Epithelial cell of esophagus (primary cell): ENCODE measurements around the gene NTM.

Experiments used
- DNase-seq: peaks from one replicate; pipeline ENCODE4 v3.0.0; 2010; ENCODE audit warnings: low read depth
- H3K4me3 ChIP-seq: 2 replicates; pipeline ENCODE4 v1.5.1; 2011; ENCODE audit warnings: mild to moderate bottlenecking, low read length, control low read depth
- CTCF ChIP-seq: IDR thresholded peaks from 2 replicates; pipeline ENCODE4 v1.5.1; 2011; ENCODE audit warnings: low read depth, mild to moderate bottlenecking, low read length, control low read depth, inconsistent platforms; ENCODE audit not compliant: insufficient read depth; ENCODE audit errors: missing control alignments

NTM gene

GRCh38 chr11:131809203-131809918 is 438.9 kb downstream of the NTM start:
- H3K4me3 ChIP-seq, result no peak overlapping the region
- DNase-seq, result no peak
- no peak for TF ChIP-seq CTCF

GRCh38 chr11:131810541-131810940 is 440.1 kb downstream of the NTM start:
- H3K4me3 ChIP-seq, result no peak overlapping the region
- DNase-seq, result no peak
- TF ChIP-seq CTCF, result no peak

- TF ChIP-seq CTCF, result no peak
- peak; percentile 91 for DNase-seq
- no peak overlapping the region for H3K4me3 ChIP-seq
These were observed 441.0 kb downstream of the NTM start for GRCh38 chr11:131811383-131811782.

- no peak overlapping the region for H3K4me3 ChIP-seq
- no peak for DNase-seq
- no peak for TF ChIP-seq CTCF
These were observed 443.7 kb downstream of the NTM start for GRCh38 chr11:131814108-131814507.

GRCh38 chr11:131815590-131815989 is 445.2 kb downstream of the NTM start:
- no peak overlapping the region for H3K4me3 ChIP-seq
- DNase-seq, result no peak
- TF ChIP-seq CTCF, result no peak

- H3K4me3 ChIP-seq, result no peak overlapping the region
- DNase-seq, result no peak
- no peak for TF ChIP-seq CTCF
These were observed 445.6 kb downstream of the NTM start for GRCh38 chr11:131816051-131816450.

GRCh38 chr11:131817687-131818188 is 447.3 kb downstream of the NTM start:
- no peak overlapping the region for H3K4me3 ChIP-seq
- DNase-seq, result no peak
- no peak for TF ChIP-seq CTCF
